DMS114 treated with DMSO at 0.1 percent for 48 hours (cell line): ENCODE results near the gene ERGIC3.

ENCODE experiments used
- DNase-seq: peaks from one replicate; lab custom pipeline; 2025; ENCODE audit not compliant: unreplicated experiment; lab: John Stamatoyannopoulos, UW

Gene ERGIC3

DNA sequence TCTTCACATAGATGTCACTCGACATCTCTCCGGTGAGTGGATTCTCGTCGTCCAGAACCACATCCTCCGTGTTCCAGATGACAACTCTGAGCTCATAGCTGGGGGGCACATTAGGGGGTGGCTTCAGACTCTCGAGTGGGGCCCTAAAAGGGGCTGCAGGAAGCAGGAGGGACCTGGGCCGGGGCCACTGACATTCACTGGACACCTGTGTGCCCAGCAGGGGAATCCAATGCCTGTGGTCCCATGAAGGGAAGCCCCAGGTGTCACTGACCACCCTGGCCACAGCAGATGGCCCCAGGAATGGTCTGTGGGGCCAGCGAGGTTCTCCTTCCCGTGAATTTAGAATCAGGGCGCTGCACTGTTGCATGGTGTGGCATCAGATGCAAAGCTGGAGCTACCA, 18.7 kb downstream of the ERGIC3 start:
- no peak for DNase-seq

DNA sequence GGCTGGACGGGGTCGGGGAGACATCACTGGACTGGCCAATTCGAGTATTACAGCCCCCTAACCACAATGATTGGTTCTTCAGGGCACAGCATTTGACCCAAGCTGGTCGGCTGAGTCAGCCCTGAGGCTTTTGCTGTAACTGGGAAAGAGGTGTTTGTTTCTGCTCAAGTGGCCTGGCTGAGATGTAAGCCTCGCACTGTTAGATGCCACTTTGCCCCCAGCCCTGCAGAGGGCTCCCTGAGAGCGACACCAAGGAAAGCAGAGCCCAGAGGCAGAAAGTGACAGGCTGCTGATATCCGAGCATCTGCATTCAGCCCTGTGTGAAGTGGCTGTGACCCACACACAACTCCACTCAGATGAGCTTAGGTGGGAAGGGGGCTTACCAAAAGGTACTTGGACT, 19.4 kb downstream of the ERGIC3 start:
- no peak for DNase-seq

DNA sequence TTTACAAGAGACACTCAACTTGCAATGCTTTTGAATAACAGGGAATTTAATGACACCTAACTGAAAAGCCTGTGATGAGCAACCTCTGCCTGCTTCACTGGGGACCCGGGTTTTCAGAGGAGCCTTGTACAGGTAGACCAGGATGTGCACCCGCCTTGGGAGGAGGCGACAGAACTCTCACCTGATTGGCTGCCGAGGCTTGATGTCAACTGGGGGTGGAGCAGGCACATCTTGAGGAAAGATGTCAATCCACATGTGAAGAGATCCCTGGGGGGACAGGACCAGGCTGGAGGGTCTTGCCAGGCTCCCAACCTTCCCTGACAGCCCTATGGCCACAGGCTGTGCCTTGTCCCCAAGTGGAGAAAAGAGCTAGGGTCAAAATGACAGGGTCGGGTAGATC, 19.8 kb downstream of the ERGIC3 start:
- DNase-seq: no peak

DNA sequence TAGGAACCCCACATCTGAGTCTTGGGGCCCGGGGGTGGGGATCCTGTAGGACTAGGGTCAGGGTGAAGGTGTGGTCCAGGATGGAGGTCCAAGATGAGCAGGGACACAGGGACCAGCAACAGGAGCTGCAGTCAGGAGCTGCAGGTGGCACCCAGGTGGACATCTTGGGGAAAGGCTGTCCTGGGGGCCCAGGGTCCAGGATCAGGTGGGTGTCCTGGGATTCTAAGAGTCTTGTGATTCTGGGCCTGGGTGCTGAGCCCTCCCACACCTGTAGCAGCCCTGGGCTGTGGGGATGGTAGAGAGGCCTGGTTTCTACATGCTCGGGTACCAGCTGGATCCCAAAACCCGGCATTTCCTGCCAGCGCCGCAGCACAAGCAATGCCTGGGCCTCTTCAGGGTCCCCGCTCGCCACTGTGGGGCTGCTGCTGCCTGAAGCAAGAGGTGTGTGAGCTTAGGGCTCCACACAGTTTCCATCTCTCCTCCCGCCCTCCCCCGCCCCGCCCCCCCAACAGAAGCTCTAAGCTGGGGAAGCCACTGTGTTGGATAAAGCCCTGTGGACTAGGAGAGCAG, 20.7 kb downstream of the ERGIC3 start:
- DNase-seq: no peak

DNA sequence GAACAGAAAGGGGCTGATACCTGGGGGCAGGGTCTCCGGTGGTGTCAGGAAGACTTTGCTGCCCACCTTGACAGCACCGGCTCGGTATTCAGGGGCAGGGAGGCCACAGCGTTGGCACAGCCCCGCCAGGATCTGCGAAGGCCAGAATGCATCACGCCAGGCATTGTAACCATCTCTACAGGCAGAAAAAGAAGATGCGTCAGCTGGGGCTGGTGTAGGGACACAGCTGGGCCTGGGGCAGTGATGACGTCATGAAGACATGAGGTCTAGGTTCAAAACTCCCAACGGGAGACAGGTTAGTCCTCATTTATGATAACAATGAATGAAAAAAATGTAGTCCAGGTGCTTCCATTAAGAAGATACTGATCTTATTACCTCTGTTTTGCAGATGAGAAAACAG, 22.0 kb downstream of the ERGIC3 start:
- DNase-seq: no peak

DNA sequence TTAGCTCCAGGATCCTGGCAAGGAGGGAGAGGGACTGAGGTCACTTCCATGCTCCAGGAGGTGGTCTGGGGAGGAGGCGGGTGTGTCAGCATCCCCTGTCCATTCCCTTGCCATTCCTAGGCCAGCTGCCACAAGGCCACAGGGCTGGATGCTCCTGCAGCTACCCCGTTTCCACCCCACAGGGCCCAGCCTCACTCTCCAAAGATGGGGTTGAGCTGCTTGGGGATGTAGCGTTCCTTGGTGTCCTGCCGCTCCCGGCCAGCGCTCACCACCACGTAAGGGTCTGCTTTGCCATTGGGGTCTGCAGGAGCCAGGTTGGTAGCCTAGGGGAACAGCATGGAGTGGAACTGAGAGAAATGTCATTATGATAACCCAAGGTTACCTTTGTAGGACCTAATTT, 23.0 kb downstream of the ERGIC3 start:
- no peak for DNase-seq

DNA sequence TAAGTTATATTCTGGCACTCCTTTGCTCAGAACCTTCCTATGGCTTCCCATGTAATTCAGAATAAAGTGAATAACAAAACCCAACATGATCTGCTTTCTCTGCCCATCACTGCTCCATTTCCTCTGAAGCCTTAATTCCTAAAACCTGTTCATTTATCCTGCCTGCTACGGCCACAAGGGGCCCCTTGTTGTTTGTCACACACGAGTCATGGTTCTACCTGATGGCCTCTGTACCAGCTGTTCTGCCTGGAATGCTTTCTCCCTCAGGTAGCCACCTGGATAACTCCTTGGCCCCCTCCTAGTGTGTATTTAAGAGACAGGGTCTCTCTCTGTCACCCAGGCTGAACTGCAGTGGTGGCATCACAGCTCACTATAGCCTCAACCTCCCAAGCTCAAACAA, 26.8 kb downstream of the ERGIC3 start:
- DNase-seq: no peak

DNA sequence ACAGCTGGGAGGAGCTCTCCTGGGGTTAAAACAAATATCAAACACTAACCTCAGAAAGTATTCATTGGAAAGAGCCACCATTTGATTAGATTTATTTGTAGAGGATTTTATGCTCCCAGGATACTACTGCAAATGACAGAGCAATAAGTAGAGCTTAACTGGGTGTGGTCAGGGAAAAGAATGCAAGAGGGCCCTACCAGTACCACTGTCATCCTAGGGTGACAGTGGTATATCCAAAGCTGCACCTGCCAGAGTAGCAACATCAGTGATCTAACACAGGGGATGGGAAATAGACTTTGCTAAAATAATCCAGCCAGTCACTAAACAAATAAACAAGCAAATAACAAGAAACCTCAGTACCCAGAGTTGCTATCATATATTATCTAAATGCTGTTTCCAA, 29.7 kb downstream of the ERGIC3 start:
- DNase-seq: no peak

DNA sequence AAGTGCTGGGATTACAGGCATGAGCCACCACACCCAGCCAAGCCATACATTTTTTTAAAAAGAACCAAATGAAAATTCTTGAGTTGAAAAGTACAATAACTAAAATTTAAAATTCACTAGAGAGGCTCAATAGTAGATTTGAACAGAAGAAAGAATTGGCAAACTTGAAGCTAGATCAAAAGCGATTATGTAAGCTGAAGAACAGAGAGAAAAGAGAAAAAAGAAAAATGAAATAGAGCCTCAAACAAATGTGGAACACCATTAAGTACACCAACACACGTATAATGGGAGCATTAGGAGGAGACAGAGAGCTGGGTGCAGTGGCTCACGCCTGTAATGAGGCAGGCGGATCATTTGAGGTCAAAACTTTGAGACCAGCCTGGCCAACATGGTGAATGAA, 31.0 kb downstream of the ERGIC3 start:
- no peak for DNase-seq

DNA sequence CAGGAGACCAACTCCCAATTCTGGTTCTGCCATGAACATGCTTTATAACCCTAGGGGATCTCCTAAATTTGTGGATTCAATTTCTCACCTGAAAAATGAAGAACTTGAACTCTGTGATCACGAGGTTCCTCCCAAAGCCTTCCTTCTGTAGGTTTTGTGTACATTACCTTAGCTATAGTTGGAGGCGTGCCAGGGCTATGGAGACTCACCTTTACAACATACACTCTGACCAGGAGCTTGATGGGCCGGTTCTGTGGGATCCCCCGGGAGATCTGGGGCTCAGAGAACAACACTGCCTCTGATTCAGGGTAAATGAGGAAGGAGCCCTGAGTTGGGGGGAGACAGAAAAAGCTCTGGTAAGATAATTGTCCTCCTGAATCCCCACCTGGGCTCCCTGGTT, 34.1 kb downstream of the ERGIC3 start:
- DNase-seq: no peak

DNA sequence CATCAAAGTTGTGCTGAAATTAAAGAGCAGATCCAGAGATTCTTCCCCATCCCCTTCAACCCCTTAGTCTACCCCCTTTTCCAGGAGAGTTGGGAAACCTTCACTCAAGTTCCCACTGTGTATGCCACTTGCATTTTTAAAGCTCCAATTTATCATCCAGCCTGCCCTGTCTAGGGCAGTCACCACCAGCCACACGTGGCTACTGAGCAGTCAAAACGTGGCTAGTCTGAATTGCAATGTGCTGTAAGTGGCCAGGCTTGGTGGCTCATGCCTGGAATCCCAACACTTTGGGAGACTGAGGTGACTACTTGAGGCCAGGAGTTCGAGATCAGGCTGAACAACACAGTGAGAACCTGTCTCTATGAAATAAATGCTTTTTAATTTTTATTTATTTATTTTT, 34.9 kb downstream of the ERGIC3 start:
- no peak for DNase-seq

DNA sequence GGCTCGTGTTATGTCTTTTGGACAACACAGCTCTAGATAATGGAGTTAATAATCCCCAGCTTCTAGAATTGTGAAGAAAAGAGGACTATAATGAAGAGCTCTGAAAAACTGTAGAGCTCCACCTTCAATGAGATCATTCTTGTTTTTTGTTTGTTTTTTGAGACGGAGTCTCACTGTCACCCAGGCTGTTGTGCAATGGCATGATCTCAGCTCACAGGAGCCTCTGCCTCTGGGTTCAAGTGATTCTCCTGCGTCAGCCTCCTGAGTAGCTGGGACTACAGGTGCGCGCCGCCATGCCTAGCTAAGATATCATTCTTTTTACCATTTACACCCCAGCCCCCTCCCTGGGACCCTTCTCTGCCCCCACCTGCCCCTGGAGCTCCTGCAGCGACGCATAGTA, 36.6 kb downstream of the ERGIC3 start:
- DNase-seq: no peak

DNA sequence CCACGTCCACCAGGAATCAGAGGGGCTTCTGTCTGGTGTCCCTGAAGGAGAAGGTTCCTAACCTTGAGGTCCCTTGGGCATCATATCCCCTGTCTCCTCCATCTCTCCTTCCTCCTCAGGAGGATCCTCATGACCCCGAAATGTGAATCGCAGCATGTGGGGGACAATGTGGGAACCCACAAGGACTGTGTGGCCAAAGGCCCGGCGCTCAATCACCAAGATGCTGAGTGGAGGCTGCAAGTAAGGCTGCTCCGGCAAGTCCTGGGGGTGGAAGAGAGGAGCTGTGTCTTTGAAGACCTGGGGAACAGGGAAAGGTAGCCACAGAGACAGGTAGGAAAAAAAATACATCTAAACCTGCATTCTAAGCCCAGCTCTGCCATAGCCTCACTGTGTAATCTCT, 37.3 kb downstream of the ERGIC3 start:
- no peak for DNase-seq

DNA sequence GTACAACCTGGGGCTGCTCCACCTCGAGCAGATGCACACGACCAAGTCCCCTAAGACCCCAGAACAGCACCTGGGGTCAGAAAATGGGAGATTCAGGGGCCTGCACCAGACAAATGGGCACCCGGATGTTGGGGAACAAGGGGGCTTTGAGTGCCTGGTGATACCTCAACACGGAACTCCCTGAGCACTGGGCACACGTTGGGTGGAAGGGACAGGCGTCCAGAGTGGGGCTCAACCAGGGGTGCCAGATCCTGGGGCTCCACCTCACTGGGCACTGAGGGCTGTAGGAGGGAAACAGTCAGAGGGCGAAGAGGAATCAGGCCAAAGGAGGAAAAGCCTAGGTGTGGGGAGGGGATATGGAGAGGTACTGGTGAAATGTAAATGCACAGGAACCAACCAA, 40.3 kb downstream of the ERGIC3 start:
- no peak for DNase-seq

DNA sequence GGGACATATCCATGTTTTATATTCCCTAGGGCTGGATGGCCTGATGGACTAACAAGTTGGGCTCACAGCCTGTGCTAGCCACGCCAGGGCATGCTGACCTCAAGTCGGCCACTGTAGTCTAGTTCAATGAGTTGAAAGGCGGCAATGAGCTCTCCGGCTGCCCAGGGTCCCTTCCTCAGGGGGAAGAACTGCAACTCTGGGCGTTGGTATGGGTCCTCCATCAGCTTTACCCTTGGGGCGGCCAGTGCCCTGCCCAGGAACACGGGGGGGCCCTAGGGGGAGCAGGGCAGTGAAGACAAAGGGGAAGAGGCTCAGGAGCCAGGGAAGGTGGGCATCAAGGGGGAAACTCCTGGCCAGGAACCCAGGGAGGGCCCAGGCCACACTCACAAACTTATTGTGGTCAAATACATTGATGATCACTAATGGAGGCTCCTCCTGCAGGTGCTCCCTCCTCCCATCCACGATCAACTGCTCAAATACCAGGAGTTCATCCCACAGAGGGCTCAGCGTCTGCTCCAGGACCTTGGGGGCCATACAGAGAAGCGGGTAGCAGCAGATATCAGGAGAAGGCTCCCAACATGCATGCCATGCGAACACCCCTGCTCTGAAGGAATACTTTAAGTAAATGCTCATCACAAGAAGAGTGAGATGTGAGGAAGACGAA, 41.0 kb downstream of the ERGIC3 start:
- no peak for DNase-seq

DNA sequence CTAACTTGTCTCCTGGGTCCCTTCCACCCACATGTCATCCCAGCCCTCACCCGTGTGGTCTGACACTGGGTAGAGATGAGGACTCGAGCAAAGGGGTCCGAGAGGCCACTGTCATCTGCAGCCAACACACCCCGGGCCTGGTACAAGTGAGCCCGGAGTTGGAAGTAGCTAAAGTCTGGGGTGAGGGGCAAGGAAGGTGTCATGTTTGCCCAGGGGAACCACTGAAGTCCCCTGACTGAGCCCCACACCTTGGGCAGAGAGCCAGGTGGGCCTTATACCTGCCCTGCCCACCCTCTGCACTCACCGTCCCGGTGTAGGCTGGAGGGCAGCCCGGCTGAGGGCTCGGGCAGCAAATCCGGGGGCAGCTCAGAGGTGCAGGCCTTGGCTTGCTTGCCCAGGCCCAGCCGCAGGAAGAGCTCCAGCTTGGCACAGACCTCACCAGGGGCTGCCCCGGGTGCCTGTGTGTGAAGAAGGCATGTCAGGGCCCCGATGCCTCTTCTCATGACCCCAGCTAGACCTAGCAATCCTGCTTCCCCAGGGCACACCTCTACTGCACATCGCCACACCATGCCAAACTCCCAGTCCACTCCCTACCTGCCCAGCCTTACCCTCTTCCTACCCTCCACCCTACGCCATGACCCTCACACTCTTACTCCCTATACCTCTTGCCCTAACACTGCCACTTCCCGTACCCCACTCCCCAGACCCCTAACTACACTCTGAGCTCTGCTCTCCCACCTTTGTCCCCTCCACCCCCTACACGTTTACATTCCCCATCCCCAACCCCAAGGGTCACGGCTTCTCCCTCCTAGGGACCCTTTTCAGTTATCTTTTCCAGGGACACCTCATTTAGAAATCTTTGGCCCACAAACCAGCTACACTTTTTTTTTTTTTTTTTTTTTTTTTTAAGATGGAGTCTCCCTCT, 42.0 kb downstream of the ERGIC3 start:
- no peak for DNase-seq

DNA sequence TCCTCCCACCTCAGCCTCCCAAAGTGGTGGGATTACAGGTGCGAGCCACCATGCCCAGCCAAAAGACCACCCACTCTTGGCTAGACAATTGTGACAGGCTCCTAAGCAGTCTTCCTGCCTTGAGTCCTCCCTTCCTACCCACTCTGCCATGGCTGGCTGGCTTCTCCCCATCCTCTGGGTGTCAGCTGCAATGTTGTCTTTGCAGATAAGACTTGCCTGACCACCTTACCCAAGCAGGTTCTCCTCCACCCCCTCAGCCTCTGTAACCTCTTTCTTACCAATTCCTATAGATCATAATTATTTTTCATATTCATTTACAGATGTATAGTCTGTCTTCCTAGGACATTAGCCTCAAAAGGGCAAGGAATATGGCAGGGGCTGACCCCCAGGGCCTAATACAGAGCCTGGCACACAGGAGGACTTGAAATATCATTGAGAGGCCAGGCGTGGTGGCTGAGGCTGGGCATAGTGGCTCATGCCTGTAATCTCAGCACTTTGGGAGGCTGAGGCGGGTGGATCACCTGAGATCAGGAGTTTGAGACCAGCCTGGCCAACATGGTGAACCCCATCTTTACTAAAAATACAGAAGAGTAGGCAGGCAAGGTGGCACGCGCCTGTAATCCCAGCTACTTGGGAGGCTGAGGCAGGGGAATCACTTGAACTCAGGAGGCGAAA, 45.0 kb downstream of the ERGIC3 start:
- no peak for DNase-seq

DNA sequence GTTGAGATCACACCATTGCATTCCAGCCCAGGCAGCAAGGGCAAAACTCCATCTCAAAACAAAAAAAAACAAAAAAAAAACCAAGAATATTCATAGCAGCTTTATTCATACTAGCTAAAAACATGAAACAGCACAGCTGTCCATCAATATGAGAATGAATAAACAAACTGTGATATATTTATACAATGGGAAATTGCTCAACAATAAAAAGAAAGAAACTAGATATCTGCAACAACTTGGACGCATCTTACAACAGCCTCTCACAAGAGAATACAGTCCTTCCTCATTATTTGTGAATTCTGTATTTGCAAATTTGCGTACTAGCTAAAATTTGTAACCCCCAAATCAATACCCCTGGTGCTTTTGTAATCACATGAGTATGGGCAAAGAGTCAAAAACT, 45.6 kb downstream of the ERGIC3 start:
- DNase-seq: no peak

DNA sequence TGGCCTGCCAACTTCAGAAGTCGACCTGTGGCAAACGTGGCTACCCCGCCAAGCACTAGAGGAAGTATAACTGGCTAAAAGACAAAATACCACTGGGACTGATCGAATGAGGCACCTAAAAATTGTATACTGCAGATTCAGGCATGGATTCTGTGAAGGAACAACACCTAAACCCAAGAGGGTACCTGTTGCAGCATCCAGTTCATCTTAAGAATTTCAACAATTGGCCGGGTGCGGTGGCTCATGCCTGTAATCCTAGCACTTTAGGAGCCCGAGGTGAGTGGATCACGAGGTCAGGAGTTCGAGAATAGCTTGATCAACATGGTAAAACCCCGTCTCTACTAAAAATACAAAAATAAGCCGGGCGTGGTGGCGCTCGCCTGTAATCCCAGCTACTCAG, 46.5 kb downstream of the ERGIC3 start:
- no peak for DNase-seq

DNA sequence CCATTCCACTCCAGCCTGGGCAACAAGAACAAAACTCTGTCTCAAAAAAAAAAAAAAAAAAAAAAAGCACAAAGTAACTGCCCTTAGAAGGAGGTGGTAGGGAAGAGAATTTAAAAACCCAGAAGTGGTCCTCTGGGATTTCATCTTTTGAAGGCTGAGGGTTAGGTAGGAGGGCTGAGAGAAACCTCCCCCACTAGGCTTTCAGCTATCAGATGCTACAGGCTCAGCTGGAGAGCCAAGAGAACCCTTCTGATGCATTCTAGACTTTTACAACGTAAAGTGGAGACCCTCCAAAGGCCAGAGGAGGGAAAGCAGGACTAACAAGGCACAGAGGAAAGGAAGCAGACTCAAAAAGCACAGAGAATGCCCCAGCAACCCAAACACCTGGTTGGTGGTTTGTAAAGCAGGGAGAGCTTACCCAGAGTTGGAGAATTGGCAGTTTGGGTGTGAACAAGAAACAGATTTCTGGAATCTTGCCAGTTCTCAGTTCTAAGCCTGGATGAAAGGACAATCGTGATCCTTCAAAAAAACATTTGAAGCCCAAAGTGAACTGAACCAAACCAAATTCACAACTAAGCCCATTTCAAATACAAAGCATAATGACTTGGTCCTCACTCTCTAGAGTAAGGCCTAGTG, 50.6 kb downstream of the ERGIC3 start:
- DNase-seq: no peak

DNA sequence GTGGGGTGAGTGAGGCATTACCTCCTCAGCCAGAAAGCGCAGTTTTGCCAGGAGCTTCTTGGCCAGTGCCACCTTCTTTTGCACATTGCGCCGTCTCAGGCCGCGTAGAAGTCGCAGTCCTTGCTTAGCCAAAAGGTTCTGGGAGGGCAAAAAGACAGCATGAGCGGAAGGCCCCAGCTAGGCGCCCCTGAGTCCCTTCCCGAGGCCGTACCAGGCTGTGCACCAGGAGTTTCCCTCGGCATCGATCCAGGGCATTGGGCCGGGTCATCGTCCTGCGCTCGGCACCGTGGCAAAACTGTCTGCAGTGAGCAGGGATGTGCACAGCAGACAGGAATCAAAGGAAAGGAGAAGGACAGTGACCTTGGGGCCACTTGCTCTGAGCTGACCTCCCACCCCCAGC, 53.6 kb downstream of the ERGIC3 start:
- DNase-seq: no peak
